Hematopoietic multipotent progenitor cell treated with erythropoietin and hydrocortisone succinate and interleukin-3 and kit ligand, for 15 days (in vitro differentiated cells): ENCODE results near the gene KCNAB3.

Experiments
- DNase-seq: peaks from one replicate; pipeline ENCODE4 v3.0.0-alpha.2; 2015; ENCODE audit warnings: low spot score

The KCNAB3 gene

DNA sequence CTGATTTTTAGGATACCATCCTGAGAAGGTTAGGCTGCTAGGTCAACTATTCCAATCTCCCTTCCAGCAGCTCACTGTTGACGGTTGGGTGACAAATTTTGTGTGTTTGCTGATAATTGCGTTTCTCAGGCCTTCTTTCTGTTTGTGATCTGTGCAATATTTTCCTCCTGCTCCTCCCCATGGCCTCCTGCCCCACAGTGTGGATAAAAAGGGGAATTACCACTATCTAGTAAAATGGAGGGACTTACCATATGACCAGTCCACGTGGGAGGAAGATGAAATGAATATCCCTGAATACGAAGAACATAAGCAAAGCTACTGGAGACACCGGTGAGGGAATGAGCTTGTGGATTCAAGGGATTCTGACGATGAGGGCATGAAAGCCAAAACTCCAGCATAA is 31.9 kb downstream of the KCNAB3 start:
- peak; percentile 41 for DNase-seq

GRCh38 chr17:7897090-7897489 is 32.6 kb downstream of the KCNAB3 start:
- no peak for DNase-seq

GRCh38 chr17:7894866-7895265 is 34.8 kb downstream of the KCNAB3 start:
- DNase-seq, result no peak

- no peak for DNase-seq
These were observed 35.4 kb downstream of the KCNAB3 start for GRCh38 chr17:7894226-7894625.

DNA sequence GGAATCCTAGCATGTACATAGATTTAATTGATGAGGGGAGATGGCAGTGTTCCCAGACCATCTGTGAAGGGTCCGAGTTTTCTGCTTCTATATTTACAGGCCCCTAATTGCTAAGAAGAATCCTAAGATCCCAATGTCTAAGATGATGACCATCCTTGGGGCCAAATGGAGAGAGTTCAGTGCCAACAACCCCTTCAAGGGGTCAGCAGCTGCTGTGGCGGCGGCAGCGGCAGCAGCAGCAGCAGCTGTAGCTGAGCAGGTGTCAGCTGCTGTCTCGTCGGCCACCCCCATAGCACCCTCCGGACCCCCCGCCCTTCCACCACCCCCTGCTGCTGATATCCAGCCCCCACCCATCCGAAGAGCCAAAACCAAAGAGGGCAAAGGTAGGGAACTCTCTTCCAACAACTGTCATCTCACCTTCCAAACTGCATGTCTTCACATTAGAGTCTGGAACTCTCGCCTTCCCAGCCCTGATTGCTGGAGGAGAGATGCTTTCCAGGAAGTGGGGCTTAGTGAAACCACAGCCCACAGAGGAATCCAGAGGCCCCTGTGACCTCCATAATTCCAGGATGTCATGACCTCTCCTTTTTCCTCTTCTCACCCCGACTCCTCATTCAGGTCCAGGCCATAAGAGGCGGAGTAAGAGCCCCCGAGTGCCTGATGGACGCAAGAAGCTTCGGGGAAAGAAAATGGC is 36.3 kb downstream of the KCNAB3 start:
- no peak for DNase-seq

GRCh38 chr17:7889166-7889955 is 40.3 kb downstream of the KCNAB3 start:
- DNase-seq, result peak; percentile 94

GRCh38 chr17:7888184-7888920 is 41.3 kb downstream of the KCNAB3 start, which contains the start of gene CHD3:
CHD3 (plus strand) TSS chr17:7888789; CDS start chr17:7889001, 212 bp downstream.
- no peak for DNase-seq

DNA sequence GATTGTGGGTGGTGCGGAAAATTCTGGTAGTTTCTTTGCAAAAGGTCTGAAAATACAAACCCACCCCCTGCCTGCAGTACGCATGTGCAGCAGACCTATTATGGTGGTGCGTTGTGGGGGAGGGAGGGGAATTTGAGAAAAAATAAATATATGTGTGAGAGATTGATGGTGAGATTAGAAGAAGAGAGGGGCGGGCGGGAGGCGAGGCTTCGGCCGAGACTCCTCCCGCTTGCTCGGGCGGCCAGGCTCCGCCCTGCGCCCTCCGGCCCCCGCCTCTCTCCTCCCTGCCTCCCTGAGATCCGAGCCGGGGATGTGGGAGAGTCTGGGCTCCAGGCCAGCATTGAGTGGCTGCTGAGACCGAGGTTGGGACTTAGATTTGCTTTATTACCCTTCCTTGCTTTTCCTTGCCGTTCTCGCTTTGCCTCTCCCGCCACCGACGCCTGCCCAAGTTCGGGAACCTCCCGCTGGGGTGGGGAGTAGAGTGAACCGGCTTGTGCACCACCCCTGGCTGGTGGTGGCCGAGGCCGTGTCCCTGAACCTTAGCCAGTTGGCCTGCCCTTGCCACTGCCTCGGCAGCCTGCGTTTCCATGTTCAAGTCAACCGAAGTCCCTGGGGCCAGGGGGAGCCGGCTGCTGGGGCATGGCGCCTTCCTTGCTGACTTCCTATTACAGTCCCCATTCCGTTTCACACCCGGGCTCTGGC is 42.0 kb downstream of the KCNAB3 start:
- peak; percentile 74 for DNase-seq

GRCh38 chr17:7887038-7887481 is 42.6 kb downstream of the KCNAB3 start:
- no peak for DNase-seq

GRCh38 chr17:7886227-7887037 is 43.2 kb downstream of the KCNAB3 start:
- no peak for DNase-seq

DNA sequence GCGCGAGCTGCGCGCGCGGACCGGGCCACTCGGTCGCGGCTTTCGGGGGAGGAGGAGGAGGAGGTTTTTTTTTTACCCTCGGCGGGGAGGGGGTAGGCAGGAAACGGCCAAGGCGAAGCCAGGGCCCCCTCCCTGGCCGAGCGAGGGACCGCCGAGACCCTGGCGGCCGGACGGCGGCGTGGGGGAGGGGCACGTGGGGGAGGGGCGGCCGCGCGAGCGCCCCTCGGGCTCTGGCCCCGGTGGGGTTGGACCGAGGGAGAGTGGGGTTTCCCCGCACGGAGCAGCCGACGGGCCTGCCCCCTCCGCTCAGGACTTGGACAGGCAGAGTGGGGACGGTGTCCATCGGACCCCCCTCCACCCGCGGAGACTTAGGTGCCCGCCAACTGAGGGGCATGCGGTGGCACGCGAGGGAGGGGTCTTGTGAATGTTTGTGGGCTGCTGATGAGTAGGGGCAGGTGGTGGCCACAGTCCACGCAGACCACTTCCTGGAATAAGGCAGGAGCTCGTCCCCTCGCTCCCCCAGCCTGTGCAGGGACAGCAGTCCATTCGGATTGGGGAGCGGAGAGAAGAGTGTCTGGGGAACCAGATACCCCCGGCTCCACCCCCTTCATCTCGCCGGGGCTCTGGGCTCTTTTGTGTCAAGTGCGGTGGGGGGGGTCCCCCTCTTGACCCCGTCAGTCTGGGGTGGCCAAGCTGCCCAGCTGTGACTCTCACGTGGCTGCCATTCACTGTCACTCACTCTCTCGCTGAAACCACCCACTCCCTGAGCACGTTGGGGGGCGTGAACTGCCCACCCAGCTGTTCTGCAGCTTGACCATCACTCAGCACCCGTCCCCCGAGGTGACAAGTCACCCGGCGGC is 44.1 kb downstream of the KCNAB3 start:
- no peak for DNase-seq

- no peak for DNase-seq
These were observed 44.9 kb downstream of the KCNAB3 start for GRCh38 chr17:7884581-7885366.

- DNase-seq, result no peak
These were observed 45.8 kb downstream of the KCNAB3 start for GRCh38 chr17:7883781-7884386.

DNA sequence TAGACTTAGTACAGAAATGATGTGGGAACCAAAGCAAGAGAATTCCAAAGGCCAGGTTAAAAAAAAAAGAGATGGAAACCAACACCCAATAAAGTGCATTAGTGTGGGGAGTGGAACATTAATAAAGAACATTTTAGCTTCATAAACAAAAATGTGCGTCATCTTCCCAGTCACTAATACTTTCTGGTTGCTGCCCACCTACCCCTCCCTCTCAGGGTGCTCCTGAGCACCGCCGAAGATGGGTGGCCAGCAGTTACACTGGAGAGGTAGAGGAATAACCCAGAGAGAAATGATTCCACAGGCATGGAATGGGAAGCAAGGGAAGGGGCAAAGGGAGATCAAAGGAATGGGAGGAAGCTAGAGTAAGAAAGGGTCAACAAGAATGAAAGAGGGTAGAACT is 47.0 kb downstream of the KCNAB3 start:
- no peak for DNase-seq

DNA sequence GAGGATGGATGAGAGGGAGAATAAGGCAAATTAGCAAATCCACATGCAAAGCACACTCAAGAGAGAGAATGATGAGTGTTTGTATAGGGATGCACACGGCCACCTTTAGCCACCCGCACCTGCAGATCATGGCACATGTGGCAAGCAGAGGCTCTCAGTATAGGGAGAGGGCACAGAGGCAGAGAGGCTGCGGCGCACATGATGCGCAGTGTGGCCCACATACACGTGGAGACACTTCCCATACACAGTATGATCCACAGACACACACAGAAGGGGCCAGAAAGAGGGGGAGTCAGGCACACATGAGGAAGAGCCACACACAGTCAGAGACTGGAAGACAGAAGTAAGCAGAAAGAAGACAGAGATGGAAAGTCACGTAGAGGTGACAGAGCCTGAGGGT is 47.6 kb downstream of the KCNAB3 start:
- DNase-seq, result no peak

- DNase-seq, result peak; percentile 38
These were observed 48.2 kb downstream of the KCNAB3 start for GRCh38 chr17:7881276-7882054.

GRCh38 chr17:7880076-7880868 is 49.4 kb downstream of the KCNAB3 start:
- DNase-seq, result no peak
